GM12873 (cell line): Measurements from ENCODE around the gene MYOZ3.

Experiments
- CTCF ChIP-seq: IDR thresholded peaks from 2 replicates; pipeline ENCODE4 v1.5.1; 2012; ENCODE audit warnings: low read depth, mild to moderate bottlenecking, moderate library complexity, low read length, control low read depth; ENCODE audit not compliant: insufficient read depth; ENCODE audit errors: missing control alignments

The MYOZ3 gene

DNA sequence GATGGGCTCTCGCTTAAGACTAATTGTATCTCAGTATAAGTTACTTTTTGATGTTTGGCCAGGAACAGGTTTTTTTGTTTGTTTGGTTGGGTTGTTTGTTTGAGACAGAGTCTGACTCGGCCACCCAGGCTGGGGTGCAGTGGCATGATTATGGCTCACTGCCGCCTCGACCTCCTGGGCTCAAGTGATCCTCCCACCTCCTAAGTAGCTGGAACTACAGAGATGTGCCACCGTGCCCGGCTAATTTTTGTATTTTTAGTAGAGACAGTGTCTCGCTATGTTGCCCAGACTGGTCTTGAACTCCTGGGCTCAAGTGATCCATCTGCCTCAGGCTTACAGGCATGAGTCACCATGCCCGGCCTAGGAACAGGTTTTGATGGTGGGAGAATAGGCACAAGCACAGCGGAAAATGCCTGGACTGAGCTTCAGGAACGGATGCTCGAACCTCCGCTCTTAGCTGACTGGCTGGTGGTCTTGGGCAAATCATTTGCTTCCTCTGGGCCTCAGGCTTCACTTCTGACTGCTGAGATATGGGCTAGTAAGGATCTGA lies 32.0 kb upstream of the MYOZ3 start:
- TF ChIP-seq CTCF, result no peak

GRCh38 chr5:150630016-150630415 lies 31.0 kb upstream of the MYOZ3 start:
- no peak for TF ChIP-seq CTCF

- TF ChIP-seq CTCF, result no peak
Observed at GRCh38 chr5:150630461-150631325, 30.4 kb upstream of the MYOZ3 start.

DNA sequence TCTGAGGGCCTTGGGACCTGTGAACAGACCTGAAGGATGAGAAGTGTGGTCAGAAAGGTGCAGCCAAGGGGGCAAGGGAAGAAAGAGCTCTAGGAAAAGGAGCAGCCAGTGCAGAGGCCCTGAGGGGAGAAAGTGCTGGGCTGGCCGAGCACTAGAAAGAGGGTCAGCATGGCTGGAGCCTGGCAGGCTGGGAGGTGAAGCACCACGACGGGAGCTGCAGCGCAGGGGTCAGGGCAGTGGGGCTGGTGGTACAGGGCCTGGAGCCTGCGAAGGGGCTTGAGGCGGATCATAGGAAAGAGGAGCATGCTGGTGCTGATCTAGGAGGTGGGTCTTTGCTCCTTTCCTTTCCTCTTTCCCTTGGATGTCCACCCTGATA lies 29.7 kb upstream of the MYOZ3 start:
- TF ChIP-seq CTCF, result no peak

GRCh38 chr5:150632305-150633160 lies 28.5 kb upstream of the MYOZ3 start:
- no peak for TF ChIP-seq CTCF

DNA sequence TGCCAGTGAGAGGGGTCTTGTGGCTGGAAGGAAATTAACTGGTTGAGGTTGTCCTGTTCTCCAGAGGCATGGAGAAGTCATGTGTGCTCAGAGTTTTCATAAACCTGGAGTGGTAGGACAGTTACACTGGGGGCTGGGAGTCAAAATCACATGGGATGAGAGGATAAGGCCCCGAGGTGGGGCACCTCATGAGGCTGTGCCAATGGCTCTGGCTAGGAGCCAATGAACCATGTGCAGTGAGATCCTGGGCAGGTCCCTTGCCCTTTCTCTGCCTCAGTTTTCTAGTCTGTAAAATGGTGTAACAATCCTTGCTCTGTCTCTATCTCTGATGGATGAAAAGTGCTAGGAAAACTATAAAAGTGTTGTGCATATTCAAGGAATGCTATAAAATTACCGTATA lies 27.6 kb upstream of the MYOZ3 start:
- TF ChIP-seq CTCF, result no peak
